GM12878 (cell line): ENCODE measurements around the gene DELE1. TPM values are rescaled to one million over a fixed set of nuclear protein-coding genes. Genes with fewer than 3 reads are reported as not detected.

ENCODE experiments used
- ATAC-seq: fragments of 200-7000 bp; cut with Tn5 transposase; 3 replicates; pipeline ENCODE4 v1.9.1; 2020; ENCODE audit warnings: mild to moderate bottlenecking, moderate library complexity
- BruUV-seq: library from RNA; stranded (reverse); fragments of 400-500 nt; replicated peaks from 2 replicates; lab custom pipeline; 2021; lab: Mats Ljungman, UMichigan
- CTCF ChIA-PET: fragments of 300-600 bp; sonication (Branson Sonifier 250); formaldehyde crosslinking; extraction: SDS; loops from one replicate; lab custom pipeline; 2021; ENCODE audit warnings: inconsistent platforms; lab: Yijun Ruan, JAX
- POLR2A ChIA-PET: fragments of 350-600 bp; formaldehyde crosslinking; extraction: SDS; loops from one replicate; lab custom pipeline; 2021; ENCODE audit warnings: inconsistent platforms; lab: Charles Lee
- RAD21 ChIA-PET: fragments of 300-600 bp; sonication (Branson Sonifier 250); formaldehyde crosslinking; loops from one replicate; lab custom pipeline; 2023; ENCODE audit warnings: antibody characterized with exemption; ENCODE audit not compliant: unreplicated experiment; lab: Charles Lee
- SMC1A ChIA-PET: fragments of 300-600 bp; sonication (Branson Sonifier 250); formaldehyde crosslinking; loops from one replicate; lab custom pipeline; 2023; ENCODE audit not compliant: unreplicated experiment, uncharacterized antibody; lab: Charles Lee
- DNase-seq: peaks from one replicate; pipeline ENCODE4 v3.0.0-alpha.2; 2011; ENCODE audit warnings: low read depth, low spot score
- FAIRE-seq: peaks from 3 replicates; lab custom pipeline; 2011; peaks lifted over from hg19 to GRCh38; lab: Jason Lieb, UNC
- H2AFZ ChIP-seq: 2 replicates; pipeline ENCODE4 v1.6.0; 2011; ENCODE audit warnings: low read depth, low read length, control low read depth; ENCODE audit not compliant: control insufficient read depth
- H3K27ac ChIP-seq: 2 replicates; pipeline ENCODE4 v1.5.1; 2011; ENCODE audit warnings: control low read depth; ENCODE audit not compliant: control insufficient read depth, insufficient read depth
- H3K27me3 ChIP-seq, 2 experiments: replicated peaks in 1 of 2; 2 replicates each; pipeline versions ENCODE4 v1.6.0 to v1.6.1; 2011; ENCODE audit warnings: low read length in 1 of 2; ENCODE audit not compliant: control insufficient read depth in 2 of 2, insufficient read depth in 2 of 2
- H3K36me3 ChIP-seq, 2 experiments: 2 replicates each; pipeline ENCODE4 v1.5.1; 2011; ENCODE audit warnings: low read length in 1 of 2; ENCODE audit not compliant: control insufficient read depth in 2 of 2, insufficient read depth in 2 of 2
- H3K4me1 ChIP-seq: 2 replicates; pipeline ENCODE4 v1.6.1; 2011; ENCODE audit warnings: mild to moderate bottlenecking, low read length, moderate library complexity, mixed read lengths; ENCODE audit not compliant: control insufficient read depth, insufficient read depth
- H3K4me2 ChIP-seq: 2 replicates; pipeline ENCODE4 v1.6.0; 2011; ENCODE audit warnings: control low read depth; ENCODE audit not compliant: control insufficient read depth, insufficient read depth
- H3K4me3 ChIP-seq: fragments of 200-600 bp; sonication (generic); 2 replicates; pipeline ENCODE4 v1.5.1; 2016
- H3K79me2 ChIP-seq: 2 replicates; pipeline ENCODE4 v1.6.0; 2011; ENCODE audit warnings: low read length; ENCODE audit not compliant: control insufficient read depth, insufficient read depth
- H3K9ac ChIP-seq: 2 replicates; pipeline ENCODE4 v1.8.0; 2011; ENCODE audit warnings: low read length, control low read depth, mixed read lengths; ENCODE audit not compliant: control insufficient read depth, insufficient read depth
- H3K9me3 ChIP-seq: replicated peaks from 3 replicates; pipeline ENCODE4 v1.5.1; 2011; ENCODE audit warnings: mild to moderate bottlenecking, low read length; ENCODE audit not compliant: control insufficient read depth, insufficient read depth
- H4K20me1 ChIP-seq: 2 replicates; pipeline ENCODE4 v1.6.0; 2011; ENCODE audit not compliant: control insufficient read depth, insufficient read depth
- CREM ChIP-seq: IDR thresholded peaks from 2 replicates; pipeline ENCODE4 v1.6.1; 2014; ENCODE audit warnings: antibody characterized with exemption, low read depth
- ETV6 ChIP-seq, 2 experiments: fragments of 450-650 bp in 1 of 2; IDR thresholded peaks in 1 of 2; conservative IDR thresholded peaks in 1 of 2; 2 replicates each; pipeline ENCODE4 v1.6.1; 2014; ENCODE audit warnings: antibody characterized with exemption in 1 of 2, borderline replicate concordance in 1 of 2, low read depth in 1 of 2, mild to moderate bottlenecking in 1 of 2, moderate library complexity in 1 of 2
- MTA3 ChIP-seq: IDR thresholded peaks from 2 replicates; pipeline ENCODE4 v1.6.1; 2012; ENCODE audit warnings: low read length, inconsistent platforms, borderline replicate concordance
- NFIC ChIP-seq: IDR thresholded peaks from 2 replicates; pipeline ENCODE4 v1.6.1; 2012; ENCODE audit warnings: low read depth, mild to moderate bottlenecking, inconsistent platforms, low read length, moderate library complexity
- NR2C2 ChIP-seq: IDR thresholded peaks from 2 replicates; pipeline ENCODE4 v1.6.1; 2011; ENCODE audit warnings: borderline replicate concordance, low read depth; ENCODE audit not compliant: control insufficient read depth, insufficient read length
- PML ChIP-seq: IDR thresholded peaks from 2 replicates; pipeline ENCODE4 v1.6.1; 2012; ENCODE audit warnings: low read length, inconsistent platforms
- POLR2AphosphoS2 ChIP-seq: IDR thresholded peaks from 2 replicates; pipeline ENCODE4 v1.6.1; 2011; ENCODE audit warnings: low read depth, mild to moderate bottlenecking, low read length, improper control_type of control experiment, moderate library complexity
- RELA ChIP-seq: fragments of 450-650 bp; IDR thresholded peaks from 2 replicates; pipeline ENCODE4 v1.8.0; 2014; ENCODE audit warnings: borderline replicate concordance; ENCODE audit not compliant: partially characterized antibody
- STAT1 ChIP-seq: fragments of 450-650 bp; conservative IDR thresholded peaks from 2 replicates; pipeline ENCODE4 v1.6.1; 2014; ENCODE audit warnings: antibody characterized with exemption, mild to moderate bottlenecking
- STAT3 ChIP-seq: IDR thresholded peaks from 2 replicates; pipeline ENCODE4 v1.6.1; 2011; ENCODE audit warnings: low read depth, low read length, improper control_type of control experiment
- YBX1 ChIP-seq: fragments of 450-650 bp; IDR thresholded peaks from 2 replicates; pipeline ENCODE4 v1.6.1; 2016; ENCODE audit warnings: antibody characterized with exemption
- ZNF274 ChIP-seq: IDR thresholded peaks from one replicate; pipeline ENCODE4 v1.8.0; 2011; ENCODE audit not compliant: insufficient read length, insufficient read depth
- ZNF622 ChIP-seq: fragments of 450-650 bp; IDR thresholded peaks from 2 replicates; pipeline ENCODE4 v1.6.1; 2017; ENCODE audit warnings: mild to moderate bottlenecking, inconsistent platforms
- whole genome bisulfite sequencing: methylation state at CpG from one replicate; pipeline ENCODE4 v1.1.6; 2016; ENCODE audit warnings: low lambda C conversion rate; ENCODE audit not compliant: insufficient replicate concordance, insufficient coverage; ENCODE audit errors: missing lambda C conversion rate; 5-methylcytosine and 5-hydroxymethylcytosine counted together
- in situ Hi-C: fragments of 300-500 bp; cut with MboI; formaldehyde crosslinking; loops from 9 replicates; pipeline ENCODE4 v1.14.3; 2018; ENCODE audit warnings: mixed read lengths
- intact Hi-C: fragments of 100-400 bp; cut with micrococcal nuclease; formaldehyde crosslinking; loops from one replicate; pipeline ENCODE4 v1.14.2; 2022; ENCODE audit not compliant: unreplicated experiment
- polyA plus RNA-seq, 11 experiments: library from polyadenylated mRNA; depleted of rRNA in 4 of 11; unstranded in 6 of 11; stranded (reverse) in 5 of 11; fragments of >200 nt; fragmentation: Nextera tagmentation in 4 of 11; fragmentation: Illumina TruSeq in 1 of 11; extraction: Ambion mirVana in 4 of 11; extraction: Trizol in 1 of 11; gene quantifications; 1 replicate in 1 of 11; 2 replicates in 10 of 11; pipeline versions ENCODE4 v1.2.1 to v1.2.3, GENCODE V29; 2011 to 2016; ENCODE audit warnings: inconsistent platforms in 2 of 11, missing spikeins in 2 of 11, low read depth in 1 of 11
- total RNA-seq, 4 experiments: library from RNA; depleted of rRNA in 3 of 4; stranded (reverse); fragments of >200 nt in 3 of 4; fragmentation: Illumina TruSeq in 1 of 4; extraction: Trizol in 1 of 4; gene quantifications; 2 replicates each; pipeline versions ENCODE4 v1.2.1 to v1.2.3, GENCODE V29; 2013 to 2021
- TF ChIP-seq, protein P1 (sequence below): fragments of 450-650 bp; IDR thresholded peaks from 2 replicates; pipeline ENCODE4 v1.6.1; 2014; ENCODE audit warnings: mild to moderate bottlenecking
- TF ChIP-seq, protein P2 (sequence below): fragments of 150-350 bp; IDR thresholded peaks from 2 replicates; pipeline ENCODE4 v1.6.1; 2014; ENCODE audit warnings: mild to moderate bottlenecking, low read depth, low read length
- TF ChIP-seq, protein P3 (sequence below): IDR thresholded peaks from 2 replicates; pipeline ENCODE4 v1.6.1; 2012; ENCODE audit warnings: low read depth, low read length, improper control_type of control experiment
- TF ChIP-seq, protein P4 (sequence below): IDR thresholded peaks from 2 replicates; pipeline ENCODE4 v1.6.1; 2011; ENCODE audit warnings: borderline replicate concordance, low read depth, mild to moderate bottlenecking, moderate library complexity, low read length; ENCODE audit not compliant: insufficient read depth, poor library complexity, severe bottlenecking

DELE1 gene
- total and polyA plus RNA-seq, 10 of the 15 experiments (the other 5 are each of a cell fraction or from before 2014, with no cell fraction given): 18.9 to 71.4 (median 47.6) TPM

DNA sequence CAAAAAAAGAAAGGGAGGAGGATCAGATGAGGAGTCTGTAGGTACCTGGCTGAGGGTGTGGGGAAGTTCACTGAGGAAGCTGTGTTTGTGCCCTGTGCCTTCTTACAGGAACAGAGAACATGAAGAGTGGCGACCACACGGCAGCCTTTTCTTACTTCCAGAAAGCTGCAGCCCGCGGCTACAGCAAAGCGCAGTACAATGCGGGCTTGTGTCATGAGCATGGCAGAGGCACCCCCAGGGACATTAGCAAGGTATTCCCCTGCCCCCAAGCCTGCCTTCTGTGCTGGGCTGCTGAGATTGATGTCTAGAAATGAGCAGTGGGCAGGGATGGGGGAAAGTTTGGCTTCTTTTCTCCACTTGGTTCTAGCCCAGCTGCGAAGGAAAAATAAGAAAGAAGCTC is 9.5 kb downstream of the DELE1 start:
- 97% methylated on average over 7 of the region's 7 CpGs for WGBS
- SMC1A ChIA-PET: interaction anchor here (1.1 kb wide), 1 partner anchor 10 kb away, joined by 3 read pairs; no protein-coding TSS in a partner anchor

More for the DNA sequence above, 9.5 kb downstream of the DELE1 start:
- H3K9me3 ChIP-seq: no peaks in the 10 kb centered on the region
- no peak for DNase-seq
- peaks cover 15 to 33% of the 10 kb centered on the region in 2 experiments for H3K36me3 ChIP-seq
- H3K27me3 ChIP-seq: no peaks in the 10 kb centered on the region
- no peak overlapping the region for H2AFZ ChIP-seq
- H3K4me1 ChIP-seq: no peaks in the 10 kb centered on the region
- no peak for ATAC-seq
- no peaks in the 10 kb centered on the region for H4K20me1 ChIP-seq
- no peak overlapping the region for H3K4me2 ChIP-seq
- CTCF ChIA-PET: interaction anchor here (1.0 to 1.2 kb wide), 3 partner anchors 27 to 241 kb away, joined by 3 to 4 read pairs (median 3); no protein-coding TSS in a partner anchor
- in situ Hi-C loops (no loop called here), intact Hi-C loops (no loop called here)
- no TSS peak for BruUV-seq
- H3K4me3 ChIP-seq: no peak overlapping the region
- H3K79me2 ChIP-seq: no peaks in the 10 kb centered on the region
- H3K27ac ChIP-seq: no peak overlapping the region
- TF ChIP-seq ETV6 (conservative IDR thresholded peaks at IDR 0.05 in 1 of 2, IDR thresholded peaks at IDR 0.05 in 1 of 2; ENCODE audit: borderline replicate concordance in 1 of 2, low read depth in 1 of 2) (no peak), STAT3 (no peak), RELA (no peak), CREM (no peak), PML (no peak), MTA3 (no peak), ZNF274 (no peak), STAT1 (no peak), ZNF622 (no peak), POLR2AphosphoS2 (no peak), NR2C2 (no peak), YBX1 (no peak), NFIC (no peak)
- TF ChIP-seq, protein P1, sequence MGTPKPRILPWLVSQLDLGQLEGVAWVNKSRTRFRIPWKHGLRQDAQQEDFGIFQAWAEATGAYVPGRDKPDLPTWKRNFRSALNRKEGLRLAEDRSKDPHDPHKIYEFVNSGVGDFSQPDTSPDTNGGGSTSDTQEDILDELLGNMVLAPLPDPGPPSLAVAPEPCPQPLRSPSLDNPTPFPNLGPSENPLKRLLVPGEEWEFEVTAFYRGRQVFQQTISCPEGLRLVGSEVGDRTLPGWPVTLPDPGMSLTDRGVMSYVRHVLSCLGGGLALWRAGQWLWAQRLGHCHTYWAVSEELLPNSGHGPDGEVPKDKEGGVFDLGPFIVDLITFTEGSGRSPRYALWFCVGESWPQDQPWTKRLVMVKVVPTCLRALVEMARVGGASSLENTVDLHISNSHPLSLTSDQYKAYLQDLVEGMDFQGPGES: no peak
- TF ChIP-seq, protein P2, sequence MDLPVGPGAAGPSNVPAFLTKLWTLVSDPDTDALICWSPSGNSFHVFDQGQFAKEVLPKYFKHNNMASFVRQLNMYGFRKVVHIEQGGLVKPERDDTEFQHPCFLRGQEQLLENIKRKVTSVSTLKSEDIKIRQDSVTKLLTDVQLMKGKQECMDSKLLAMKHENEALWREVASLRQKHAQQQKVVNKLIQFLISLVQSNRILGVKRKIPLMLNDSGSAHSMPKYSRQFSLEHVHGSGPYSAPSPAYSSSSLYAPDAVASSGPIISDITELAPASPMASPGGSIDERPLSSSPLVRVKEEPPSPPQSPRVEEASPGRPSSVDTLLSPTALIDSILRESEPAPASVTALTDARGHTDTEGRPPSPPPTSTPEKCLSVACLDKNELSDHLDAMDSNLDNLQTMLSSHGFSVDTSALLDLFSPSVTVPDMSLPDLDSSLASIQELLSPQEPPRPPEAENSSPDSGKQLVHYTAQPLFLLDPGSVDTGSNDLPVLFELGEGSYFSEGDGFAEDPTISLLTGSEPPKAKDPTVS: no peak
- TF ChIP-seq, protein P3, sequence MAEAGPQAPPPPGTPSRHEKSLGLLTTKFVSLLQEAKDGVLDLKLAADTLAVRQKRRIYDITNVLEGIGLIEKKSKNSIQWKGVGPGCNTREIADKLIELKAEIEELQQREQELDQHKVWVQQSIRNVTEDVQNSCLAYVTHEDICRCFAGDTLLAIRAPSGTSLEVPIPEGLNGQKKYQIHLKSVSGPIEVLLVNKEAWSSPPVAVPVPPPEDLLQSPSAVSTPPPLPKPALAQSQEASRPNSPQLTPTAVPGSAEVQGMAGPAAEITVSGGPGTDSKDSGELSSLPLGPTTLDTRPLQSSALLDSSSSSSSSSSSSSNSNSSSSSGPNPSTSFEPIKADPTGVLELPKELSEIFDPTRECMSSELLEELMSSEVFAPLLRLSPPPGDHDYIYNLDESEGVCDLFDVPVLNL: no peak
- TF ChIP-seq, protein P4, sequence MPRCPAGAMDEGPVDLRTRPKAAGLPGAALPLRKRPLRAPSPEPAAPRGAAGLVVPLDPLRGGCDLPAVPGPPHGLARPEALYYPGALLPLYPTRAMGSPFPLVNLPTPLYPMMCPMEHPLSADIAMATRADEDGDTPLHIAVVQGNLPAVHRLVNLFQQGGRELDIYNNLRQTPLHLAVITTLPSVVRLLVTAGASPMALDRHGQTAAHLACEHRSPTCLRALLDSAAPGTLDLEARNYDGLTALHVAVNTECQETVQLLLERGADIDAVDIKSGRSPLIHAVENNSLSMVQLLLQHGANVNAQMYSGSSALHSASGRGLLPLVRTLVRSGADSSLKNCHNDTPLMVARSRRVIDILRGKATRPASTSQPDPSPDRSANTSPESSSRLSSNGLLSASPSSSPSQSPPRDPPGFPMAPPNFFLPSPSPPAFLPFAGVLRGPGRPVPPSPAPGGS: no peak
- no peak overlapping the region for H3K9ac ChIP-seq
- FAIRE-seq: no peak
- POLR2A ChIA-PET: interaction anchor here (1.8 kb wide), 1 partner anchor 10 kb away, joined by 5 read pairs; the partner anchor contains the start of gene DELE1
- RAD21 ChIA-PET: no interaction called here
